Brain microvascular endothelial cell (primary cell): ENCODE results near the gene OASL.
"Not testable (repeated sequence)": the region's sequence is repeated elsewhere in the genome, so short reads cannot be mapped to it uniquely, and the experiment has no call there.

Experiments
- DNase-seq: peaks from one replicate; pipeline ENCODE4 v3.0.0-alpha.2; 2020
- H3K27ac ChIP-seq: fragments of 250-450 bp; sonication (Bioruptor Pico); 2 replicates; pipeline ENCODE4 v1.5.1; 2020; ENCODE audit warnings: mild to moderate bottlenecking, moderate library complexity
- H3K27me3 ChIP-seq: fragments of 250-450 bp; sonication (Bioruptor Pico); replicated peaks from 2 replicates; pipeline ENCODE4 v1.5.1; 2020; ENCODE audit warnings: mild to moderate bottlenecking
- H3K36me3 ChIP-seq: fragments of 250-450 bp; sonication (Bioruptor Pico); replicated peaks from 2 replicates; pipeline ENCODE4 v1.5.1; 2020; ENCODE audit warnings: mild to moderate bottlenecking
- H3K4me3 ChIP-seq: 2 replicates; pipeline ENCODE4 v1.5.1; 2011; ENCODE audit warnings: low read depth, mild to moderate bottlenecking, control low read depth, low read length, moderate library complexity
- in situ Hi-C: cut with HindIII; loops from 2 replicates; pipeline ENCODE4 v1.10.0; 2017; ENCODE audit warnings: low sequenced_read_pairs, low pct_ligation_motif_present
- TF ChIP-seq, protein P1 (sequence below): IDR thresholded peaks from 2 replicates; pipeline ENCODE4 v1.5.1; 2011; ENCODE audit warnings: low read depth, mild to moderate bottlenecking, moderate library complexity, low read length, control low read depth, inconsistent platforms; ENCODE audit errors: missing control alignments

Gene OASL

DNA sequence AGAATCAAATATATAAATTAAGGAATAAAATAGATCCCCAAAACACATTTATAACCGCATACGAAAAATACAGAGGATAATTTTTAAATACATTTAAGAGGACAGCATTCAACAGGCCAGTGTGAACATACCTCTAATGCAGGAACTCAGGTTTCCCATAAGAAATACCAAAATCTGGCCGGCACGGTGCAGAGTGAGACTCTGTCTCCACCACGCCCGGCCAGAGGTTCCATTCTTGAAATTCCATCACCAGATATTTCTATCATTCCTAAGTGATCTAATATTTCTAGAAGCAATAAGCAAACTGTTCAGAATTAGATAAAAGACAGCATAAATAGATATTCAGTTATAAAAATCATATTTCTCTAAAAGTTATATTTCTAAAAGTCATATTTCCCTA is 30.2 kb upstream of the OASL start:
- in situ Hi-C loops: no loop called here
- peaks cover 4% of the 10 kb centered on the region for H3K27me3 ChIP-seq

DNA sequence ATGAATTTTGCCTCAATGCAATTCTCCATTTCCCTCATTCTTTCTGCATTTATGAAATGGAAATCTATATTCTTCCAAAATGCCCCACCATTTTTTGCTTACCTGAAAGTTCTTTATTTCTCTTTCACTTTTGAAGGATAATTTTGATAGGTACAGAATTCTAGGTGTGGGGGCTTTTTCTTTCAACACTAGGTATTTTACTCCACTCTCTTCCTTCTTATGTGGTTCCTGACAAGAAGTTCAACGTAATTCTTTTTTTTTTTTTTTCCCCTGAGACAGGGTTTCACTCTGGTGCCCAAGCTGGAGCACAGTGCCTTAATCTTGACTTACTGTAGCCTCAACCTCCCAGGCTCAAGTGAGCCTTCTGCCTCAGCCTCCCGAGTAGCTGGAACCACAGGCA is 26.3 kb upstream of the OASL start:
- in situ Hi-C loops: no loop called here
- no peak overlapping the region for H3K4me3 ChIP-seq
- TF ChIP-seq, protein P1, sequence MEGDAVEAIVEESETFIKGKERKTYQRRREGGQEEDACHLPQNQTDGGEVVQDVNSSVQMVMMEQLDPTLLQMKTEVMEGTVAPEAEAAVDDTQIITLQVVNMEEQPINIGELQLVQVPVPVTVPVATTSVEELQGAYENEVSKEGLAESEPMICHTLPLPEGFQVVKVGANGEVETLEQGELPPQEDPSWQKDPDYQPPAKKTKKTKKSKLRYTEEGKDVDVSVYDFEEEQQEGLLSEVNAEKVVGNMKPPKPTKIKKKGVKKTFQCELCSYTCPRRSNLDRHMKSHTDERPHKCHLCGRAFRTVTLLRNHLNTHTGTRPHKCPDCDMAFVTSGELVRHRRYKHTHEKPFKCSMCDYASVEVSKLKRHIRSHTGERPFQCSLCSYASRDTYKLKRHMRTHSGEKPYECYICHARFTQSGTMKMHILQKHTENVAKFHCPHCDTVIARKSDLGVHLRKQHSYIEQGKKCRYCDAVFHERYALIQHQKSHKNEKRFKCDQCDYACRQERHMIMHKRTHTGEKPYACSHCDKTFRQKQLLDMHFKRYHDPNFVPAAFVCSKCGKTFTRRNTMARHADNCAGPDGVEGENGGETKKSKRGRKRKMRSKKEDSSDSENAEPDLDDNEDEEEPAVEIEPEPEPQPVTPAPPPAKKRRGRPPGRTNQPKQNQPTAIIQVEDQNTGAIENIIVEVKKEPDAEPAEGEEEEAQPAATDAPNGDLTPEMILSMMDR: no peak
- no peak overlapping the region for H3K27ac ChIP-seq
- no peaks in the 10 kb centered on the region for H3K36me3 ChIP-seq
- no peak for DNase-seq
- peaks cover 4% of the 10 kb centered on the region for H3K27me3 ChIP-seq

More for the DNA sequence above, 30.2 kb upstream of the OASL start:
- TF ChIP-seq, protein P1: no peak
- Histone ChIP-seq H3K27ac (no peak overlapping the region), H3K4me3 (no peak overlapping the region), H3K36me3 (no peaks in the 10 kb centered on the region)
- DNase-seq: no peak

DNA sequence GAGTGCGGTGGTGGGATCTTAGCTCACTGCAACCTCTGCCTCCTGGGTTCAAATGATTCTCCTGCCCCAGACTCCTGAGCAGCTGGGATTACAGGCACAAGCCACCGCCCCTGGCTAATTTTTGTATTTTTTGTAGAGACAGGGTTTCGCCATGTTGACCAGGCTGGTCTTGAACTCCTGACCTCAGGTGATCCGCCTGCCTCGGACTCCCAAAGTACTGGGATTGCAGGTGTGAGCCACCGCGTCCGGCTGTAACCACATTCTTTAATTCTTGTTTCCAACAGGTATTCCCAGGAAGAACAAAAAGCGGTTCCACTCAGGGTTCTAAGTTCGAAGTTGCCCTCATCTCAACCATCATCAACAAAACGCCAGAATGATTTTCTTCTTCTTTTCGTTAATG is 25.5 kb upstream of the OASL start:
- H3K27ac ChIP-seq, in situ Hi-C loops, H3K27me3 ChIP-seq, H3K36me3 ChIP-seq, DNase-seq, H3K4me3 ChIP-seq: not testable (repeated sequence)

DNA sequence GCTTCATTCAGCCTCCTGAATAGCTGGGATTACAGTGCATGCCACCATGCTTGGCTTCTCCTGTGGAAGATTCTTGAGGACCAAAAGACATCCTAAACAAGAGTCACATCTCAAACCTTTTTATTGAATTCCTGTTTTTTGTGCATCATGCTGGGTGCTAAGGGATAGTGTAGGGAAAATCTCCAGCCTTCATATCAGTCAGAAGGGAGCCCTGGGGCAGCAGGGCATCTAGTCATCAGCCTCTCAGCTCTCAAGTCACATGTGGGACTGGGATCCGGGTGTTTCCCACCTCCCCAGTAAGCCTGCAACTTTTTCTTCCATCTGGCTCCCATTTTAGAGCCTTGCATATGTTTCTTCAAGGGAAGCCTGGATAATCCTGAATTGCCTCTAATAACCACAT is 25.1 kb upstream of the OASL start:
- in situ Hi-C loops: no loop called here

DNA sequence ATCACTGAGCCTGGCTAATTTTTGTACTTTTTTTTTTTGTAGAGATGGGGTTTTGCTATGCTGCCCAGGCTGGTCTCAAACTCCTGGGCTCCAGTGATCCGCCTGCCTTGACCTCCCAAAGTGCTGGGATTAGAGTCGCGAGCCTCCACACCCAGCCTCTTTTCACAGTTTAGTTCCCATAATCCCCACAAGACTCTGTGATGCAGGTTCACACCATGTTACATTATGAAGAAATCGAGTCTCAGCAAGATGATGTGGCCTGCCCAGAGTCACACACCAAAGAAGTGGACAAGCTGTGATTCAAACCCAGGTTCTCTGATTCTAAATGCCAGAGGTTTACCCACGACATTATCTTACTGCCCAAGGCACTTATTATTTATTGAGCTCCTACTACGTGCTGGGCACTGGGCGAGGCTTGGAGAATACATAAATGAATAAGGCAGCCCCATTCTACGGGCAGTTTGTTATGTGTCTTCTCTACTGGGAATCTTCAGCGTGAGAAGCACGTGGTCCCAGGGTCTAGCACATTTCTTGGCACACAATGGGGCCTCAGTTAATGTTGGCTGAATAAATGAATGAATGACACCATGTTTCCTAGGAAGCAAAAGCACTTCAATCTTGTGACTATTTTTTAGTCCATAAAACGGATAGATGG is 23.5 kb upstream of the OASL start:
- no peak overlapping the region for H3K4me3 ChIP-seq
- no peaks in the 10 kb centered on the region for H3K36me3 ChIP-seq
- in situ Hi-C loops: no loop called here
- DNase-seq: no peak
- no peaks in the 10 kb centered on the region for H3K27me3 ChIP-seq
- no peak overlapping the region for H3K27ac ChIP-seq
- TF ChIP-seq, protein P1: no peak

More for the DNA sequence above, 25.1 kb upstream of the OASL start:
- no peak overlapping the region for H3K27ac ChIP-seq
- H3K27me3 ChIP-seq: peaks cover 3% of the 10 kb centered on the region
- TF ChIP-seq, protein P1: no peak
- DNase-seq: no peak
- H3K4me3 ChIP-seq: no peak overlapping the region
- no peaks in the 10 kb centered on the region for H3K36me3 ChIP-seq

DNA sequence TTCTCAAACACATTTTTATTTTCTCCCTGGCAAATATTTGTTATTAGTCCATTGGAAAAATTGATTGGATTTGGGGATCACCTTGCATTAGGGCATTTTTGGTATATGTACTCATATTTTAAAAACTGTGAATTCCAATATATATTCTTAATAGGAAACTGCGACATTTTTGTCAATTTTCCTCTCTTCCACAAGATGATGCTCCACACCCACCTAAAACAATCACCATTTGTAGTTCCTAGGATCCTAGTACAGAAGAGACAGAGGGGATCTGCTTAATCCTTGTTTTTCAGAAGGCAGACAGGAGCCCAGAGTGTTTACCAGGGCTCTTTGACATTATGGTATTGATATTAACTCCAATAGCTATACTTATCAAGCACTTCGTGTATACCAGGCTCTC is 22.8 kb upstream of the OASL start:
- Histone ChIP-seq H3K27me3 (no peaks in the 10 kb centered on the region), H3K27ac (no peak overlapping the region), H3K4me3 (no peak overlapping the region), H3K36me3 (no peaks in the 10 kb centered on the region)
- no peak for DNase-seq
- TF ChIP-seq, protein P1: peak; percentile 24
- in situ Hi-C loops: no loop called here
